Small intestine (tissue), 7 donors: ENCODE results near the gene KRTAP4-8. TPM values are rescaled to one million over a fixed set of nuclear protein-coding genes. Genes with fewer than 3 reads are reported as not detected.
"Not testable (repeated sequence)": the region's sequence is repeated elsewhere in the genome, so short reads cannot be mapped to it uniquely, and the experiment has no call there.

Source experiments
- DNase-seq, 2 donors: peaks; one replicate each; pipeline versions ENCODE4 v3.0.0 to v3.0.0-alpha.2; 2013
- FAIRE-seq: peaks from 2 replicates; lab custom pipeline; 2012; peaks lifted over from hg19 to GRCh38; lab: Jason Lieb, UNC
- H3K27ac ChIP-seq, 3 donors: one replicate each; pipeline ENCODE4 v1.5.1; 2013; ENCODE audit warnings: low read length in 2 of 3, mild to moderate bottlenecking in 2 of 3, control low read depth in 1 of 3, inconsistent platforms in 1 of 3, low read depth in 1 of 3, moderate library complexity in 1 of 3
- H3K27me3 ChIP-seq, 3 donors: one replicate each; pipeline ENCODE4 v1.6.1; 2013; ENCODE audit warnings: low read length in 3 of 3, inconsistent platforms in 1 of 3; ENCODE audit not compliant: control insufficient read depth in 3 of 3, insufficient read depth in 3 of 3
- H3K36me3 ChIP-seq, 3 donors: one replicate each; pipeline ENCODE4 v1.6.1; 2013; ENCODE audit warnings: low read length in 3 of 3, inconsistent platforms in 1 of 3, low read depth in 1 of 3, mild to moderate bottlenecking in 1 of 3, moderate library complexity in 1 of 3; ENCODE audit not compliant: control insufficient read depth in 3 of 3, insufficient read depth in 2 of 3
- H3K4me1 ChIP-seq, 3 donors: one replicate each; pipeline ENCODE4 v1.6.1; 2013; ENCODE audit warnings: low read length in 2 of 3, inconsistent platforms in 1 of 3, low read depth in 1 of 3, mild to moderate bottlenecking in 1 of 3, moderate library complexity in 1 of 3; ENCODE audit not compliant: control insufficient read depth in 3 of 3, insufficient read depth in 2 of 3
- H3K4me3 ChIP-seq, 3 donors: one replicate each; pipeline ENCODE4 v1.5.1; 2013; ENCODE audit warnings: low read length in 3 of 3, control low read depth in 1 of 3, inconsistent platforms in 1 of 3, low read depth in 1 of 3, mild to moderate bottlenecking in 1 of 3, moderate library complexity in 1 of 3
- H3K9me3 ChIP-seq, 2 donors: one replicate each; pipeline ENCODE4 v1.6.1; 2013; ENCODE audit warnings: low read depth in 1 of 2, low read length in 1 of 2; ENCODE audit not compliant: control insufficient read depth in 2 of 2, insufficient read depth in 1 of 2
- WGBS, 3 donors: extraction: QIAGEN DNeasy Blood & Tissue Kit; methylation state at CpG; one replicate each; pipeline ENCODE4 v1.1.7; 2013; 5-methylcytosine and 5-hydroxymethylcytosine counted together
- polyA plus RNA-seq, 4 donors: library from polyadenylated mRNA; stranded (reverse) in 3 of 4; unstranded in 1 of 4; fragments of 200-250 nt in 3 of 4; fragments of 120-200 nt in 1 of 4; gene quantifications; one replicate each; pipeline versions ENCODE4 v1.2.1 to v1.2.3, GENCODE V29; 2013
- donor health status: healthy with polysubstance abuse.
- donor health status: control.
- donor health status: control.
- donor health status: Bipolar disorder and iron deficiency.
- donor health status: healthy.

The KRTAP4-8 gene
- polyA plus RNA-seq, 4 donors: not detected

DNA sequence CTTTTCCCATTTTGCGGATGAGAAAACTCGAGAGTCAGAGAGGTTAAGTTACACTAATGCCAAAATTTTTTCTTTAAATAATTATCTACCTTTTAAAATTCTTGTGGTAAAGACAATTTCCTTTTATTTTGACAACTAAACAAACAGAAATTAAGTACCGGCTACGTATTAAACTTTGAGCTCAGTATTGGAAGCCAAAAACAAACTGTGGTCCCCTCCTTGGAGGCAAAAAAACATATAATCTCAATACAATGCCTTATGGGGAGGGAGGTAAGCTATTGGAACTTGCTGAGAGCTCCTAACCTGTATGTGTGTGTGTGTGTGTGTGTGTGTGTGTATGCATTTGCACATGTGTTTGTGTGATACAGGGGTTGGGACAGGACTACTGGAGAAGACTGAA, 34.5 kb downstream of the KRTAP4-8 start:
- DNase-seq: no peak
- H3K27ac ChIP-seq: no peak overlapping the region
- no peak overlapping the region for H3K4me3 ChIP-seq
- peaks cover 0 to 17% (median 4%) of the 10 kb centered on the region in 3 donors for H3K27me3 ChIP-seq
- H3K9me3 ChIP-seq: no peaks in the 10 kb centered on the region
- WGBS, 3 donors: 53 to 65% (median 65%) methylated on average over 4 of the region's 4 CpGs
- no peaks in the 10 kb centered on the region for H3K4me1 ChIP-seq
- no peaks in the 10 kb centered on the region for H3K36me3 ChIP-seq
- no peak for FAIRE-seq

GRCh38 chr17:41061964-41062363, 36.0 kb downstream of the KRTAP4-8 start:
- H3K27ac ChIP-seq: no peak overlapping the region
- no peaks in the 10 kb centered on the region for H3K9me3 ChIP-seq
- no peak overlapping the region for H3K4me3 ChIP-seq
- peaks cover 0 to 18% (median 4%) of the 10 kb centered on the region in 3 donors for H3K27me3 ChIP-seq
- no peaks in the 10 kb centered on the region for H3K36me3 ChIP-seq
- 55 to 80% (median 77%) methylated on average over 1 of the region's 1 CpG for WGBS, 3 donors
- no peak for FAIRE-seq
- no peaks in the 10 kb centered on the region for H3K4me1 ChIP-seq
- no peak for DNase-seq

GRCh38 chr17:41060052-41060604, 37.8 kb downstream of the KRTAP4-8 start, which contains the start of gene KRTAP2-3:
Gene KRTAP2-3 (minus strand): TSS chr17:41060114. CDS start chr17:41060050, 64 bp downstream.
- Histone ChIP-seq H3K4me1 (no peaks in the 10 kb centered on the region), H3K36me3 (no peaks in the 10 kb centered on the region), H3K27me3 (peaks cover 0 to 12% (median 4%) of the 10 kb centered on the region in 3 donors), H3K9me3 (no peaks in the 10 kb centered on the region), H3K4me3 (no peak within 1 kb of the TSS), H3K27ac (no peak within 1 kb of the TSS)
- FAIRE-seq: no peak
- WGBS, 3 donors: 61 to 65% (median 62%) methylated on average over 6 of the region's 6 CpGs
- no peak for DNase-seq

DNA sequence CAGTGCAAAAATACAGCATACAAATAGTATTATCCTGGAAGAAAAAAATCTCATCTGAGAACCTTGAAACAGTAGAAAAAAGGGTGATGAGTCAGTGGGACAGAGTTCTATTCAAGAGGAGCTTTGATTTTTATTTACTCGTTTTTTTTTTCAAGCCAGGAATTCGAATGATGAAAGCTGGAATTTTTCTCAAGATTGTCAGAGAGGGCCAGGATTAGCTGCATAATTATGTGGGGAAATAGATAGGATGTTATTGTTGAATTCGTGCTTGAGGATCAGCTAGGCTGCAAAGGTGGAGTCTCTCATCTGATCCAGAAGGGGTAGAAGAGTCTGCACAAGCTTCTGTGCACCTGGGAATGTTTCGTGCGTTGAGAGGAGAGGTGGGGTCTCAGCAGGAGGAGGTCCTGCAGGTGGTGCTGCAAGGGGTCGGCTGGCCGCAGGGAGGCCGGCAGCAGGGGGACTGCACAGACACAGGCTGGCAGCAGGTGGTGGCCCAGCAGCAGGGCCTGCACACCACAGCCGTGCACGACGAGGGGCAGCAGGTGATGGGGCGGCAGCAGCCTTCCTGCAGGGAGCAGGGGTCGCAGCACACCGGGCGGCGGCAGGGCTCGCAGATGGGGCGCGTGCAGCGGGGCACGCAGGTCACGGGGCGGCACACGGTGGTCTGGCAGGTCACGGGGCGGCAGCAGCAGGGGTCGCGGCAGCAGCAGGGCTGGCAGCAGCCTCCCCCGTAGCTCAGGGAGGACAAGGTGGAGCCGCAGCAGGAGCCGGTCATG, 38.5 kb downstream of the KRTAP4-8 start:
- not testable (repeated sequence) for DNase-seq, H3K4me1 ChIP-seq, H3K9me3 ChIP-seq, H3K27ac ChIP-seq, H3K4me3 ChIP-seq, FAIRE-seq, H3K36me3 ChIP-seq
- peaks cover 0 to 12% (median 4%) of the 10 kb centered on the region in 3 donors for H3K27me3 ChIP-seq
- WGBS, 3 donors: 24 to 28% (median 25%) methylated on average over 10 to 12 of the region's 31 CpGs

DNA sequence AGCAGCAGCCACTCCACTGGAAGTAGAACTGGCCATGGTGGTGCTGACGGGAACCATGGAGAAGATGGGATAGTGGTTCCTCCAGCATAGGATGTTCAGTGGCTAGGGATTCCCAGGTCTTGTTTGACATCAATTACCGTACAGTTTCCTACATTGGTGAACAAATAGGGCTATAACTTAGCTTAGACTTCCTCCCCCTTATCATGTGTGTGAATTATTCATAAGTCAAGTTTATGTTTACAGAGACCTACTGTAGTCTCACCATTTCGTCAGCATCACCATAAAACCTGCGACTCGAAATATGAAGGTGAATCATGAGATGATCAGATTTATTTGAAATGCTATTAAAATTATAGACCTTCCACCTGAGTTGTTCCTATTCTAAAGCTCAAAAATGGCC, 39.2 kb downstream of the KRTAP4-8 start:
- no peak for FAIRE-seq
- H3K4me3 ChIP-seq: no peak overlapping the region
- no peaks in the 10 kb centered on the region for H3K4me1 ChIP-seq
- no peaks in the 10 kb centered on the region for H3K36me3 ChIP-seq
- H3K27me3 ChIP-seq: peaks cover 0 to 12% (median 4%) of the 10 kb centered on the region in 3 donors
- H3K27ac ChIP-seq: no peak overlapping the region
- DNase-seq: no peak
- 67 to 86% (median 75%) methylated on average over 5 of the region's 5 CpGs for WGBS, 3 donors
- no peaks in the 10 kb centered on the region for H3K9me3 ChIP-seq

- Histone ChIP-seq H3K36me3 (no peaks in the 10 kb centered on the region), H3K27me3 (peaks cover 0 to 12% (median 4%) of the 10 kb centered on the region in 3 donors), H3K9me3 (no peaks in the 10 kb centered on the region), H3K27ac (no peak overlapping the region), H3K4me1 (no peaks in the 10 kb centered on the region), H3K4me3 (no peak overlapping the region)
- FAIRE-seq (no peak), DNase-seq (no peak)
- 93 to 100% (median 96%) methylated on average over 1 of the region's 1 CpG for WGBS, 3 donors
Observed at GRCh38 chr17:41057547-41057946, 40.4 kb downstream of the KRTAP4-8 start.

DNA sequence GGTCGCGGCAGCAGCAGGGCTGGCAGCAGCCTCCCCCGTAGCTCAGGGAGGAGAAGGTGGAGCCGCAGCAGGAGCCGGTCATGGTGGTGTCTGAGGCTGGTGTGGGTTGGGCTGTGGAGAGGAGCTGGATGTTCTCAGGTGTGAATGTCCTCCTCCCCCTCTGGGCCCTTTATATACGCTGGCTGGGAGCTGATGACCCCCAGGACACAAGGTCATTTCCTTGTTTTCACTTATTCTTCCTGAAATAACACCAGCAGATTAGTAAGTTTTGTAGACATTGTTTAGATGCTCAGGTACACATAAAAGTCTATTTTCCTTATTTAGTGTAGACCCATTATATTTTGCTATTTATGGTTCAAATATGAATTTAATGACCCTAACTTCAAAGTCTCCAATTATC, 42.8 kb downstream of the KRTAP4-8 start, which contains the start of gene KRTAP2-2:
Gene KRTAP2-2 (minus strand): TSS at position 101 of the 400 bp plus-strand sequence. CDS start 19 bp downstream, at position 82.
- H3K36me3 ChIP-seq, H3K4me1 ChIP-seq, H3K27me3 ChIP-seq, DNase-seq, H3K4me3 ChIP-seq, FAIRE-seq, H3K9me3 ChIP-seq, H3K27ac ChIP-seq: not testable (repeated sequence)
- WGBS, 3 donors: 13 to 43% (median 21%) methylated on average over 1 of the region's 6 CpGs

- not testable (repeated sequence) for H3K9me3 ChIP-seq, H3K27me3 ChIP-seq, H3K36me3 ChIP-seq, FAIRE-seq, DNase-seq, H3K27ac ChIP-seq, H3K4me1 ChIP-seq, H3K4me3 ChIP-seq
- WGBS, 3 donors: 65 to 69% (median 69%) methylated on average over 5 to 9 of the region's 9 CpGs
Observed at GRCh38 chr17:41054556-41054955, 43.4 kb downstream of the KRTAP4-8 start.
